ENCODE data around the gene CD40LG.

The CD40LG gene

GRCh38 chrX:136662976-136663375 is 15.0 kb downstream of the CD40LG start:
- no peaks in the 10 kb centered on the region for H3K27me3 Mint-ChIP-seq
- peaks cover 16 to 25% of the 10 kb centered on the region in 2 donors for H3K36me3 Mint-ChIP-seq
- ATAC-seq (replicated peaks) (no peak), DNase-seq (no peak)
- no peak overlapping the region for H3K4me3 Mint-ChIP-seq
- H3K27ac Mint-ChIP-seq = no peak overlapping the region
- H3K4me1 Mint-ChIP-seq = peaks cover 6 to 10% of the 10 kb centered on the region in 2 donors
- H3K9me3 Mint-ChIP-seq = no peaks in the 10 kb centered on the region

GRCh38 chrX:136665258-136665900 is 17.4 kb downstream of the CD40LG start:
- no peaks in the 10 kb centered on the region for H3K27me3 Mint-ChIP-seq
- ATAC-seq (replicated peaks) (peak in 1 of 2 donors; percentile 46), DNase-seq (no peak)
- no peak overlapping the region for H3K4me3 Mint-ChIP-seq
- no peak overlapping the region for H3K27ac Mint-ChIP-seq
- H3K36me3 Mint-ChIP-seq = peaks cover 24 to 35% of the 10 kb centered on the region in 2 donors
- no peaks in the 10 kb centered on the region for H3K9me3 Mint-ChIP-seq
- H3K4me1 Mint-ChIP-seq = peaks cover 0 to 5% of the 10 kb centered on the region in 2 donors

GRCh38 chrX:136666088-136666487 is 18.1 kb downstream of the CD40LG start:
- no peak overlapping the region for H3K4me3 Mint-ChIP-seq
- H3K4me1 Mint-ChIP-seq = peaks cover 0 to 5% of the 10 kb centered on the region in 2 donors
- peaks cover 27 to 35% of the 10 kb centered on the region in 2 donors for H3K36me3 Mint-ChIP-seq
- H3K27ac Mint-ChIP-seq = no peak overlapping the region
- no peaks in the 10 kb centered on the region for H3K27me3 Mint-ChIP-seq
- no peak for ATAC-seq (replicated peaks)
- H3K9me3 Mint-ChIP-seq = no peaks in the 10 kb centered on the region
- no peak for DNase-seq

- Mint-ChIP-seq H3K27me3 (peaks cover 0 to under 1% of the 10 kb centered on the region in 2 donors), H3K27ac (no peak overlapping the region), H3K9me3 (no peaks in the 10 kb centered on the region), H3K4me3 (no peak overlapping the region), H3K4me1 (peaks cover 3 to 15% of the 10 kb centered on the region in 2 donors), H3K36me3 (peaks cover 32 to 43% of the 10 kb centered on the region in 2 donors)
- no peak for DNase-seq
- no peak for ATAC-seq (replicated peaks)
These were observed 19.6 kb downstream of the CD40LG start for GRCh38 chrX:136667446-136668168.

GRCh38 chrX:136671006-136671610 is 23.1 kb downstream of the CD40LG start:
- H3K4me3 Mint-ChIP-seq = no peak overlapping the region
- ATAC-seq (replicated peaks) (peak; percentile 21 to 50), DNase-seq (no peak)
- H3K9me3 Mint-ChIP-seq = no peaks in the 10 kb centered on the region
- H3K27me3 Mint-ChIP-seq = peaks cover 0 to 3% of the 10 kb centered on the region in 2 donors
- H3K27ac Mint-ChIP-seq = no peak overlapping the region
- peaks cover 27 to 38% of the 10 kb centered on the region in 2 donors for H3K36me3 Mint-ChIP-seq
- peaks cover 5 to 20% of the 10 kb centered on the region in 2 donors for H3K4me1 Mint-ChIP-seq

GRCh38 chrX:136674270-136674985 is 26.5 kb downstream of the CD40LG start:
- Mint-ChIP-seq H3K27ac (no peak overlapping the region), H3K27me3 (peaks cover 0 to 3% of the 10 kb centered on the region in 2 donors), H3K4me1 (peaks cover 5 to 15% of the 10 kb centered on the region in 2 donors), H3K36me3 (peaks cover 8 to 18% of the 10 kb centered on the region in 2 donors), H3K9me3 (no peaks in the 10 kb centered on the region), H3K4me3 (no peak overlapping the region)
- DNase-seq = no peak
- ATAC-seq (replicated peaks) = no peak

- Mint-ChIP-seq H3K4me3 (no peak overlapping the region), H3K9me3 (no peaks in the 10 kb centered on the region), H3K36me3 (peaks cover 0 to 3% of the 10 kb centered on the region in 2 donors), H3K4me1 (peaks cover 1 to 4% of the 10 kb centered on the region in 2 donors), H3K27me3 (no peaks in the 10 kb centered on the region), H3K27ac (no peak overlapping the region)
- ATAC-seq (replicated peaks) = no peak
- DNase-seq = no peak
These were observed 31.6 kb downstream of the CD40LG start for GRCh38 chrX:136679531-136679930.

- H3K27ac Mint-ChIP-seq = no peak overlapping the region
- no peak overlapping the region for H3K4me3 Mint-ChIP-seq
- peaks cover 0 to 5% of the 10 kb centered on the region in 2 donors for H3K27me3 Mint-ChIP-seq
- DNase-seq = no peak
- no peaks in the 10 kb centered on the region for H3K9me3 Mint-ChIP-seq
- ATAC-seq (replicated peaks) = no peak
- peaks cover 2 to 5% of the 10 kb centered on the region in 2 donors for H3K36me3 Mint-ChIP-seq
- peaks cover 2 to 10% of the 10 kb centered on the region in 2 donors for H3K4me1 Mint-ChIP-seq
These were observed 36.2 kb downstream of the CD40LG start for GRCh38 chrX:136684120-136684519.

- no peak for DNase-seq
- Mint-ChIP-seq H3K36me3 (peaks cover 6 to 7% of the 10 kb centered on the region in 2 donors), H3K27me3 (peaks cover 0 to 5% of the 10 kb centered on the region in 2 donors), H3K9me3 (no peaks in the 10 kb centered on the region), H3K4me3 (no peak overlapping the region), H3K4me1 (peaks cover 9 to 22% of the 10 kb centered on the region in 2 donors), H3K27ac (no peak overlapping the region)
- ATAC-seq (replicated peaks) = peak; percentile 76 to 78
These were observed 39.5 kb downstream of the CD40LG start for GRCh38 chrX:136687457-136687856.

GRCh38 chrX:136689436-136689835 is 41.5 kb downstream of the CD40LG start:
- Mint-ChIP-seq H3K4me1 (peaks cover 12 to 27% of the 10 kb centered on the region in 2 donors), H3K27me3 (peaks cover 0 to 5% of the 10 kb centered on the region in 2 donors), H3K4me3 (no peak overlapping the region), H3K9me3 (no peaks in the 10 kb centered on the region), H3K27ac (no peak overlapping the region), H3K36me3 (peaks cover 6 to 7% of the 10 kb centered on the region in 2 donors)
- DNase-seq (no peak), ATAC-seq (replicated peaks) (no peak)

GRCh38 chrX:136691028-136691809 is 43.3 kb downstream of the CD40LG start:
- no peak overlapping the region for H3K27ac Mint-ChIP-seq
- no peaks in the 10 kb centered on the region for H3K9me3 Mint-ChIP-seq
- peaks cover 0 to 5% of the 10 kb centered on the region in 2 donors for H3K27me3 Mint-ChIP-seq
- H3K36me3 Mint-ChIP-seq = peaks cover 7 to 9% of the 10 kb centered on the region in 2 donors
- H3K4me1 Mint-ChIP-seq = peaks cover 15 to 30% of the 10 kb centered on the region in 2 donors
- H3K4me3 Mint-ChIP-seq = no peak overlapping the region
- ATAC-seq (replicated peaks) (peak; percentile 52 to 62), DNase-seq (no peak)

GRCh38 chrX:136692271-136692670 is 44.3 kb downstream of the CD40LG start:
- Mint-ChIP-seq H3K36me3 (peaks cover 7 to 12% of the 10 kb centered on the region in 2 donors), H3K4me3 (no peak overlapping the region), H3K9me3 (no peaks in the 10 kb centered on the region), H3K27me3 (peaks cover 0 to 5% of the 10 kb centered on the region in 2 donors), H3K4me1 (peaks cover 15 to 27% of the 10 kb centered on the region in 2 donors), H3K27ac (no peak overlapping the region)
- DNase-seq (no peak), ATAC-seq (replicated peaks) (no peak)

- Mint-ChIP-seq H3K36me3 (peaks cover 8 to 14% of the 10 kb centered on the region in 2 donors), H3K9me3 (peaks cover 1 to 3% of the 10 kb centered on the region in 2 donors), H3K4me1 (peaks cover 13 to 20% of the 10 kb centered on the region in 2 donors), H3K4me3 (no peak overlapping the region), H3K27ac (peak overlapping the region; percentile 47), H3K27me3 (no peaks in the 10 kb centered on the region)
- ATAC-seq (replicated peaks) (peak; percentile 77), DNase-seq (no peak)
These were observed 46.6 kb downstream of the CD40LG start for GRCh38 chrX:136694431-136695087.

Data from stimulated activated naive B cell treated with anti-CD40 and anti-IgM and Interleukin-4, amounts not matched to agents 10 μg/mL and 1 μg/mL and 100 μg/mL, for 72 hours (primary cell).